COLO829 (cell line): ENCODE measurements around the gene MED14.

Source experiments
- DNase-seq: peaks from one replicate; pipeline ENCODE4 v3.0.0; 2012; ENCODE audit warnings: low spot score

The MED14 gene

DNA sequence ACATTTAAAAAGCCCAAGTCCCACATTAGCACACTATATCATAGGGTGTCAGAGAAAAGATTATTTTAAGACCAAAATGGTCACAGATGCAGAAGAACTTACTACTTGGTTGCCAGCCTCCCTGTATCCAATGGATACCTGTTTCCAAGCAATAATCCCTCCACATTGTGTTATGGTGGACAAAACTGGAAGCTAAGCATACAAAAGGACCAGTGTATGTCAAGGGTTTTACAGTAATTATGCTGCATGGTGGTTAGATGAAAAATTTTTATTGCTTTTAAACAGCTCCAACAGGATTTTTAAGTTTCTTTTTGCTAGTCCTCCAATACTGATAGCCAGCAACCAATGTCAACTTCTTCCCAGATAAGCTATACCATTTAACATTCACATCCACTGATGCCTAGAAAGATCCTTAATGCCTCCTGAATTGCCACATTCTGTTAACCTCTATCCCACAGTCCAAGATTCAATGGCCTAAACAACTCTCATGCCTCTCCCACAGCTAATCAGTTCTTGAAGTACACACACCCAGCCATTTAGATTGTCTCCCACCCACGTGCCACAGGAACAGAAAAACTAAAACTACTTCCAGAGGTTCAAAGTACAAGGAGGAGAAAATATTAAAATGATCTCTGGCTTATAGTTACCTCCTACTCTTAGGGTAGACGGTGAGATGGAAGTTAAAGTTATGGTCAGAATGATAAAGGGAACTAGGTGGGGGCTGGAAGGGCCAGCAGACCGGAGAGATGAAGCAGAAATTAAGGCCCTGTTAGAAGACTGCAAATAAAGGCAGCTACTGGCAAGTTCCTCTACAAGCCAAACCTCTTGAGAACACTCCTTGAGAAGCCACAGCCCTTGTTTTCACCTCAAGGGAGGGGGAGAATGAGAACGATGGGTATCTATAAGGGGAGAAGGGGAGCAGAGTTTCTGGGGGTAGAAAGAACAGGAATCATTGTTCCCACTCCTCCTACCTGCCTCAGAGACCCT, 5.5 kb downstream of the MED14 start:
- peak; percentile 17 for DNase-seq

DNA sequence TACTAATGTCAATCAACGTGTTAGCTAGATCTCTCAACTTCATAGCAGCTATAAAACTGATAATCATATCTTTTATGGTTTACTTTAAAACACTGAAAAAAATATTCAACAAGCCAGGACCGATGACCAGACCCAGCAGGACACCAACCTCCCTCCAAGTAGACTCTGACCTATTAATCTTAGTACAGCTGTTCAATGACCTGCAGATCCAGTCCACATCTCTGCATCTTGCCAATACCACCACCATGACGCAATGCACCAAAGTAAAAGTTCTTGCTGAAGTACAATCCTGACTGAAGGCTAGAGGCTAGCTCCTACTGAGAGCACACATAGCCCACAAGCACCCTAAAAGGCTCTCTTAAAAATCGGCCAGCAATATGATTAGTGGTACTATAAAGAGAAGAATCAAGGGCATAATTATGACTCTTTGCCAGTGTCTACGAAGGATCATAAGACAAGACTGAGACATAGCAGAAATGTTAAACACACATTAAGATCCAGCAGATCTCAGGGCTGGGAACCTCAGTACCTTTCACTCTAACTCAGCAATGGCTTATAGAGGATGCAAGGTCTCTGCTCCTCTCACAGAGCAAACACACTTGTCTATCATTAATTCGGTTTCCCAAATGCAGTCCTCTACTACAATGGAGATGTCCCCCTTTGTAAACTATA, 7.6 kb downstream of the MED14 start:
- DNase-seq, result no peak

DNA sequence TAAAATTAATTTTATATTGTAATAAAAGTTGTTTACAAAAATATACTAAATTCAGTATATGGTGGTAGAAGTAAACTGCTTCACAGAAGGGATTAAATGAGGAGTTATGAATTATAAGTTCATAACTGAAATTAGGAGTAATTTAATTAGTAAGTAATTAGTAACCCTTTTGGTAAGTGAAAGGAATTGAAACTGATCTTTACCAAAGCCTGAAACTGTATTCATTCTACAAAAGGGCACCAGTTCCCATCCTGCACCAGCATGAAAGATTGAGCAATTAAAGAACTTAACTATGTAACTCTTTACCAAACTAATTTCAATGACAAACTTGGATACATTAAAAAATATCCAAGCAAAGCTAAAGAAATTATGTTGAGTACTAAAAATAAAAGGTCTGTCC, 8.2 kb downstream of the MED14 start:
- DNase-seq, result no peak

DNA sequence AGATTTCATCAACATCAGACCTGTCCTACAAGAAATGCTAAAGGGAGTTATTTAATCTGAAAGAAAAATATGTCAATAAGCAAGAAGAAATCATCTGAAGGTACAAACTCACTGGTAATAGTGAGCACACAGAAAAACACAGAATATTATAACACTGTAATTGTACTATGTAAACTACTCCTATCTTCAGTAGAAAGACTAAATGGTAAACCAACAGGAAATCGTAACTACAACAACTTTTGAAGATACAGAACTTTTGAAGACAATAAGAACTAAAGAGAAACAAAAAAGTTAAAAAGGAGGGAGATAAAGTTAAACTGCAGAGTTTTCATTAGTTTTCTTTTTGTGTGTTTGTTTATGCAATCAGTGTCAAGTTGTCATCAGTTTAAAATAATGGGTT, 12.4 kb downstream of the MED14 start:
- DNase-seq, result no peak

DNA sequence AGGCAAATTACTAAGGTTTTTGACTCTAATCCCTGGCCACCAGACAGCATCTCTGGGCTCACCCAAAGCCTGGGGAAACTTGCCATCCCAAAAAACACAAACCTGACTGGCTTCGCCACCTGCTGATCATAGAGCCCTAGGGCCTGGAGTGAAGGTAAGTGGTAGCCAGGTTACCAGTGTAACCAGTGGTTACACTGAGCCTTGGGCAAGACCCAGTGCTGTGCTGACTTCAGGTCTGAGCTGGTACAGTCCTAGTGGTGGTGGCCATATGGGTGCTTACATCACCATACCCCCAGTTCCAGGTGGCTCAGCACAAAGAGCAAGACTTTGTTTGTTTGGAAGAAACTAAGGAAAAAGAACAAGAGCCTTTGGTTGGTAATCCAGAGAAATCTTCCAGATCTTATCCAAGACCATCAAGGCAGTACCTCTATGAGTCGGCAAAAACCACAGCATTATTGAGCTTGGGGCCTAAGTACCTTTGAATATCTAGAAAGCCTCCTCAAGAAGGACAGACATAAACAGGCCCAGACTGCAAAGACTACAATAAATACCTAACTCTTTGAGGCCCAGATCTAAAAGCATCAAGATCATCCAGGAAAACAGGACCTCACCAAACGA, 13.7 kb downstream of the MED14 start:
- DNase-seq, result no peak

DNA sequence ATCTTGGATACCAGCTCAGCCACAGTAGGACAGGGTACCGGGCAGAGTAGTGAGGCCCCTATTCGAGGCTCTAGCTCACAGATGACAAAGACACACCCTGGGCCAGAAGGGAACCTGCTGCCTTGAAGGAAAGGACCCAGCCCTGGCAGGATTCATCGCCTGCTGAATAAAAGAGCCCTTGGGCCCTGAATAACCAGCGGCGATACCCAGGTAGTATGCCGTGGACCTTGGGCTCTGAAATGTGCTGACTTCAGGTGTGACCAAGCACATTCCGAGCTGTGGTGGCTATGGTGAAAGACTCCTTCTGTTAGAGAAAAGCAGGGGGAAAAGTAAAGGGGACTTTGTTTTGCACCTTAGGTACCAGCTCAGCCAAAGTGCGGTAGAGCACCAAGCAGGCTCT, 14.6 kb downstream of the MED14 start:
- no peak for DNase-seq

DNA sequence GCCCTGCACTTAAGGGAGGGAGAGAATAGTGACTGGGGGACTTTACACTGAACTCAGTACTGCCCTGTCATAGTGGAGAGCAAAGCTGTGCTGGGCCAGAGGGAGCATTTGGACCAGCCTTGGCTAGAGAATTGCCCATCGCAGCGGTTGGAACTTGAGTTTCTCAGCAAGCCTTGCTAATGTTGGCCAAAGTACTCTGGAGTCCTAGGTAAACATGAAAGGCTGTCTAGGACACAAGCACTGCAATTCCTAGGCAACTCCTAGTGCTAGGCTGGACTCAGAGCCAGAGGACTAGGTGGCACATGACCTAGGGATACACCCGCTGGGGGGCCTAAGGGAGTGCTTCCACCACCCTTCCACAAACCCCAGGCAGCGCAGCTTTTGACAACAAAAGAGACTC, 15.0 kb downstream of the MED14 start:
- no peak for DNase-seq

DNA sequence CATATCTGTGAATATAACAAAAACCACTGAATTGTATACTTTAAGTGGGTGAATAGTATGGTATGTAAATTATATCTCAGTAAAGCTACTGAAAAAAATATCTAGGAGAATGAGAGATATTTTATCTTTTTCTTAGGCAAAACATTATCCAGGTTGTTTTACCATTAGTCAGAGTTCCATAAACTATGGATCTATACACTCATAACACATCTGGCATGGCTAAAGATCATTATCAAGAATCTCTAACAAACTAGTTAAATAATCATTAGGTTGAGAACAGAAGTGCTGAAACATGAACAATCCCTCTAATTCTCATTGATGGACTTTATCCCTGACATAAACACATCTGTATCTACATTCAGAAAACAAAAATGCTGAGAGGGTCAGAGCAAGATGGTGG, 15.6 kb downstream of the MED14 start:
- no peak for DNase-seq

DNA sequence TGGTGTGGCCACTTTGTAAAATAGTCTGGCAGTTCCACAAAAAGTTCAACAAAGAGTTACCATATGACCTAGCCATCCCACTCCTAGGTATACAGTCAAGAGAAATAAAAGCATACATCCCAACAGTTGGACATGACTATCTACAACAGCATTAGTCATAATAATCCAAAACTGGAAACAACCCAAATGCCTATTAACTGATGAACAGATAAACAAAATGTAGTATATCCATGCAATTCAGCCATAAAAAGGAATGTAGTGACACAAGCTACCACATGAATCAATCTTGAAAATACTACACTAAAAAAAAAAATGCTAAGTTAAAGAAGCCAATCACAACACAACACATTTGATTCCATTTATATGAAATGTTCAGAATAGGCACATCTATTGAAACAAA, 16.1 kb downstream of the MED14 start:
- no peak for DNase-seq

DNA sequence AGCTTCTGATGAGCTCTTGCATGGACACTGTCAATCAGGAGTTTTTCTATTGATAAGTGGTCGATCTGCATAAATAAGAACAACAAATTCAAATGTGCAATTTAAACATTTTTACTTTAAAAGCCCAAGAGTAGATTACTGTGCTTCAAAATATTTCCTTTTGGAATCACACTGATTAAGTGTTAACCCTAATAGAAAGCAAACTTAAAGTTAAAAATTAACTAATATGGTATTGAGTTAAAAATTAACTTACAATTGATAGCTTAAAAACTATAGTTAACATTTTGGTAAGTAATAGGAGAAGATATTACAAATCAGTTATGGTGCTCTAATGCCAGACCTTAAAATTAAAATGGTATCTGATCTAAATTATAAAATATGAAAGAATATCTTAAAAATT, 25.9 kb downstream of the MED14 start:
- DNase-seq, result no peak

DNA sequence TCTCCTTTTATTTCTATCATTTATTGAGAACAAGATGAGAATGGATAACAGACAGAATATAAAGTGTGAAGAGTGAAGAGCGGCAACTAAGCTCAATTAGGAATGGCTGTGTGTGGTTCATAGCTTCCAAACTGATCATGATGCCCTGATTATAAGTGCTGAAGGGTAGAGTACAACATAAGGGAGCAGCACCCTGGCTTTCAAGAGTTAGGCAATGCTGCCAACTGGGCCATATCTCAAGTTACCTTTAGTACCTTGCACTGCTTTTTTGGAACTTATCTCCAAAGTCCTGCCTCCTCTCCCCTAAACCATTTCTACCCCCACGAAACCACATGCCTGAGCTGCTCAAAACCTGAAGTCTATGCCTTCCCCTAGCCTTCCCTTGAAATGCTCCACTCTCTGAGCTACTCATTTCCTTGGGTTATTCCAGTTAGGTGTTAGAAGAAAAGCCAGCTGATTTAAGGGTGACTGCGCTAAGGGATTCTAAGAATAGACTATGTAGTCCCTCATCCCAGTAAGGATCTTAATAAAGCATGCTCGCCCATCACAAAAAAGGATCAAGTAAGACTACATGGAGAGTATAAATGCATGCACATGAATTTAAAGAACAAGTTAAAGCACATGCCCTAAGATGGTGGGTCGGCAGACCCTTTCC, 29.6 kb downstream of the MED14 start:
- DNase-seq, result no peak

DNA sequence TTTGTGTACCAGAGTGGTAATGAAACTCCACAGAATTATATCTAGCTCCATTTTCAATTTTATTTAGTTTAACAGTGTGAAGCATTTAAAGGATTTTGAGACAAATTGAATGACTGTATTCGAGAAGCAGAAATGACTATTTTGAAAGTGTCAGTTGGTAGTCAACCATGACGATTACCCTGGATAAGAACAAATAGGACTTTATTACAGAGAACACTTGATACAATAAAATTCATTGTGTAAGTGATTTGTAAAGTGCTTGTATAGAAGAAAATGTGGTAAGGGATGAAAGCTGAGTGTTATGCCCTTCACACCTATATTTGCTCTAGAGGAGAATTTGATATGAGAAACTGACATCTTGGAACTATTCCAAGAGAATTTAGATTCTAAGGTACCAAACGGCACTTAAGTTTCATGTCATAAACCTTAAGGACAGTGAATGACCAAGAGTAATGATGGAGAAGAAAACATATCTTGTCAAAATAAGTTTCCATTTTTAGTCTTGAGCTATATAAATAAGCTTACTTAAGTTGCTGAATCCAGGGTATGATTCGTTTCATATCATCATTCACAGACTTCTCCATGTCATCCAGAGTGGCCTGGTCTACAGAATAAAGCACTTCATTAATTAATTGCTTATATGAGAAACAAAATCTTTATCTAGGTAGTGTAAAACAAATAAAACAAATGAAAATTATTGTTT, 34.6 kb downstream of the MED14 start:
- peak; percentile 1 for DNase-seq

DNA sequence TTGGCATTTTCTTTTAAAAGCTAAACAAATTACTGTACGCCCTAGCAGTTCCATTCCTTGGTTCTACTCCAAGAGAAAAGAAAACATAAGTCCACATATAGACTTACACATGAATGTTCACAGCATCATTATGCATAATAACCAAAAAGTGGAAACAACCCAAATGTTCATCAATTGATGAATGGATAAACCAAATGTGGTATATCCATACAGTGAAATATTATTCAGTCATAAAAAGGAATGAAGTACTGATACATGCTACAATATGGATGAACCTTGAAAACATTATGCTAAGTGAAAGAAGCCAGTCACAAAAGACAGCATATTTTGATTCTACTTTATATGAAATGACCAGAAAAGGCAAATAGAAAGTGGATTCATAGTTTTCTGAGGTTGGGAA, 36.5 kb downstream of the MED14 start:
- DNase-seq, result no peak

DNA sequence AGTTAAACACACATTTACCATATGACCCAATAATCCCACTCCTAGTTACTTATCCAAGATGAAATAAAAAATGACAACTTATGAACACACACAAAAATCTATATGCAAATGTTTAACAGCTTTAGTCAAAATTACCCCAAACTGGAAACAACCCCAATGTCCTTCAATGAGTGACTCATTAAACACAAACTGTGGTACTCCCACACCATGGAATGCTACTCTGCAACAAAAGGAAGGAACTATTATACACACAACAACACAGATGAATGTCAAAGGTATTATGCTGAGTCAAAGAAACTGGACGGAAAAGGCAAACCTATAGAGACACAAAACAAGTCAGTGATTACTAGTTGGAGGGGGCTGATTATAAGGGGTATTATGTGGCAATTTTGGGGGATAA, 40.5 kb downstream of the MED14 start:
- no peak for DNase-seq

DNA sequence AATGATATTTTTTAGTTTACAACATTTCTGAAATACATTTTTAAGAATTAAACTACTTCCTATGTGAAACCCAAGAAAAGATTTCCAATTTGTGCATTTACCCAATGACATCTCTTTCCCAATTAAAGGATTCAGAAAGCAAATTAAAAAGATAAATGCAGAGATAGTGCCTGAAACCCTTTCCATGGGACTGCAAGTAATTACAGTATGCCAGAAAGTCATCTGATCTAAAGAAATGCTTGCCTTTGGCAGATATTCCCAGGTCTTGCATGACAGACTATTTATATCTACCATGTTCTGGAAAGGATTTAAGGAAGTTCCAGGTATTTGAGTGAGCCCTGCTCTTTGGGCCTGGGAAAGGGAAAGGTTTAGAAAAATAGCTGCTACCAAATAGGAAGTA, 46.4 kb downstream of the MED14 start:
- DNase-seq, result no peak

DNA sequence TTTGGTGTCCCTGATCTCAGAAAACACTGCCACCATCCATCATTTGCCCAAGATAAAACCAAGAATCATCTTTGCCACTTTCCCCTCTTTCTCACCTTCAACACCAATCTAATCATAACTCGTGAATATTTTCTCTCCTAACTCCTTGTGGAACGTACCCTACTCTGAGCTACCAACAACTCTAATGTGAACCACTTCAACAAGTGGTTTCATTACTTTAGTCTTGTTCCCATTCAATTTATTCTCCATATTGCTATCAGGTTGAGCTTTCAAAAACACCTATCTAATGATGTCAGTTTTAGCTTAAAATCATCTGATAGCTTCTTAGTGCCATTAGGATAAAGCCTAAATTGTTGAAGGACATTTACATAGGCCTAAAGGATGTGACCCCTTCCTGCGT, 48.2 kb downstream of the MED14 start:
- DNase-seq, result no peak

DNA sequence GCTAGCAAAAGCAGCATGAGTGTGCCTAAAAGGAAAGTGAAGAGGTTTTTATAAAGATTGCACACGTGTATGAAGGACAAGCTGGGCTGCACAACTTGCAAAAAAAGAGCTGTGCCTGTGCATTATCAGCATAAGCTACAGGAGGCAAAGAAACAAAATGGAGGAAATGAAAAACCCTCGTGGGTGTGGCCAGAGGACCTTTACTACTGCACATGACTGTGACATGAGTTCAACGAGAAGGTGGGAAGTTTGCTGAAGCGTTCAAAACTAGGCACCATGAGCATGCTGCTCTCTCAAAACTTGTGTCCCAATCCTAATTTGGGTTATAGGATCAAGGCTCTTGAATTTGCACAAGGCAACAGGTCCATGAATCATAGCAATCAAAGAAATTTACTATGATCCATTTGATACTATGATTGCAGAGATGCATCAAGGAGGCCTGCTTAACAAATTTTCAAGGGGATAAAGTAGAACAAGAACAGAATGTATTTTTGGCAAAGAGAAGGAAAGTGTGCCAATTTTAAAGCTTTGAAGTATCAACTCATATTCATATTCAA, 49.9 kb downstream of the MED14 start:
- DNase-seq, result no peak

DNA sequence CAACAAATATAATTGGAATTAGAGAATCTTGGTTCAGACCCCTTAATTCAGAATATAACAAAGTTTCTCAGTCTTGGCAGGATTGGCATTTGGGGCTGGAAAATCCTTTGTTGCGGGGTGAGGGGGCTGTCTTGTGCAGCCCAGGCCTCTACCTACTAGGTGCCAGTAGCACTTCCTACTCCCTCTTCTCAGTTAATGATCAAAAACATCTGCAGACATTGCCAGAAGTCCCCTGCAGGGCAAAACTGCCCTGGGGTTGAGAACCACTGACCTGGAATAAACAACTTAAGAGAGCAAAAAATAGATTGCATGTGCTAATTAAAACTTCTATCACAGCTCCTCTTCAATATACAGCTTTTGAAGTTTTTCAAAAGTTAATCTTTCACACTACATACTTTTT, 51.2 kb downstream of the MED14 start:
- DNase-seq, result no peak

DNA sequence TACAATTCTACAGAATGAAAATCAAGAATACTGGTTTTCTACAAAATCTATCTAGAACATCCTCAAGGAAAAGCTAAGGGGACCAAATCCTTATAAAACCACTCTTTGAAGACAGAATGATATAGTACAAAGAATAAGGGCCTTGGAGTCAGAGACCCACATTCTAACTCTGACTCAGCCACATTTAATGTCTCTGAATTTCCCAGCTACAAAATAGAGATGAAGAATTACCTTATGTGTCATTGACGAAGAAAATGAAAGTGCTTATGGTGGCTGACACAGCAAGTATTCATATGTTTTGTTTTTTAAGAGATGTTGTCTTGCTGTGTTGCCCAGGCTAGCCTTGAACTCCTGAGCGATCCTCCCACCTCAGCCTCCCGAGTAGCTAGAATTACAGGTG, 52.1 kb downstream of the MED14 start:
- DNase-seq, result no peak

DNA sequence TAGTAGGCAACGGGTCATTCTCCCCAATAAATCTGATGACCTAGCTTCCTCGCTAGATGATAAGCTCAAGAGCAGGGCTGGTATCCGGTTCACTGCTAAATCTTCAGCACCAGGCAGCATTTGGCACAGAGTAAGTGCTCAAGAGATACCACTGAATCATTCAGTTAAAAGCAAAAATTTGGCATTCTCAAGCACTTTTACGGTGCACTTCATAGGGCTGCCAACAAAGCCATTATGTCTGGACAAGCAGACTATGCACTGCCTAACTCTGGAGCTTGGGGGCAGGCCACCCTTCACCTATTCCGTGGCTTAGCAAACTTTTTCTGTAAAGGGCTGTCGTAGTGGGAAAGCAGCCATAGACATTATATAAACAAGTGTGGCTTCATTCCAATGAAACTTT, 64.2 kb downstream of the MED14 start:
- no peak for DNase-seq

DNA sequence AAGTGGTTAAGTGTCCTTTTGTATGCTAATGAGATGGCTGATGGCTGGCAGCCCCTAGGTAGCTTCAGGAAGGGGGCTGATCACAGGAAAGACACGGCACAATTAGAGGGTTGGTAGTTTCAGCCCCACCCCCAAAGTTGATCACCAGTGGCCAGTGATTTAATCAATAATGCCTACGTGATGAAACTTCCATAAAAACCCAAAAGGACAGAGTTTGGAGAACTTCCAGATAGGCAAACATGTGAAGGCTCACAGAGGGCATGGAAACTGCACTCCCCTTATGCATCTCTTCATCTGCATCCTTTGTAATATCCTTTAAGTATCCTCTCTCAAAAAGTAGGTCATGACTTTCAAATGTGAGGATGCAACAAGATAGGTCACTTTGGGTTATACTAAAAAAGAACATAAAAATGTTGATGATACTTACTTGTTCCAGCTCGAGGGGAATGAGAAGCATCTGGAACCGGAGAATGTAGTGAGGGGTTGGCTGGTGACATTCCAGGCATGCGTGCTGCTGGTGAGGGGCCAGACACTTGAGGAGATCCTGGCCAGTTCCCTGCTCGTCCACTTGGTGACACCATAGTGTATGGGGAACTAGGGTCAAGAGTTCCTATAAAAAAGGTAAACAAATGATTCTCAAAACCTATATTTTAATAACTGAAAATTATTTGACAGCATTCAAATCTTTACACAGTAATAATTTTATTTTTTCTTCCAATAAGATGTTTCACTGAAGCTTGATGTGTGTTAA, 71.3 kb downstream of the MED14 start:
- DNase-seq, result no peak
